Measurements from ENCODE around the gene MRAP.
"Not testable (repeated sequence)": the region's sequence is repeated elsewhere in the genome, so short reads cannot be mapped to it uniquely, and the experiment has no call there.

MRAP gene

DNA sequence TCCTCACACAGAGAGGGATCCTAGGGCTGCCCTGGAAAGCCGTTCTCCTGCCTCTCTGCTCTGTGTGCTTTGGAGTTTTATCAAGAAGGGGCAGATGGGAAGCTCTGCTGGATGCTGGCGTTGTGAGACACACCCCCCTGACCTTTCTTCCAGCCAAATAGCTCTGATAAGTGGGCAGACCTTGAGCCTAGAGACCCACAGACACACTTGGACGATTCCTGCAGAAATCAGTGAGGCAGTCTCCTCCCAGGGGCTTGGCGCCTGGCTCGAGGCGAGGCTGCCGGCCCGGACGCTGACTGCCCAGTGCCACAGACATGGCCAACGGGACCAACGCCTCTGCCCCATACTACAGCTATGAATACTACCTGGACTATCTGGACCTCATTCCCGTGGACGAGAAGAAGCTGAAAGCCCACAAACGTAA is at the start of gene MRAP:
MRAP (plus strand) TSS at position 198 of the 424 bp plus-strand sequence; CDS start at position 315, 117 bp downstream.
- Histone ChIP-seq H3K4me1 (ENCODE audit: control insufficient read depth in 2 of 2, insufficient read depth in 2 of 2, low read length in 2 of 2) (no peaks in the 10 kb centered on the region), H3K27me3 (ENCODE audit: control insufficient read depth in 2 of 2, insufficient read depth in 2 of 2, low read length in 2 of 2) (no peaks in the 10 kb centered on the region), H3K9ac (ENCODE audit: low read depth in 1 of 2, low read length in 2 of 2) (no peak within 1 kb of the TSS), H3K27ac (ENCODE audit: low read depth in 2 of 2, low read length in 2 of 2) (peak within 1 kb of the TSS in 1 of 2 donors; percentile 16), H3K4me3 (ENCODE audit: low read length in 2 of 2) (no peak within 1 kb of the TSS), H3K36me3 (ENCODE audit: control insufficient read depth in 2 of 2, insufficient read depth in 2 of 2, low read length in 2 of 2) (no peaks in the 10 kb centered on the region), H3K9me3 (ENCODE audit: control insufficient read depth in 2 of 2, low read length in 2 of 2) (no peaks in the 10 kb centered on the region)

DNA sequence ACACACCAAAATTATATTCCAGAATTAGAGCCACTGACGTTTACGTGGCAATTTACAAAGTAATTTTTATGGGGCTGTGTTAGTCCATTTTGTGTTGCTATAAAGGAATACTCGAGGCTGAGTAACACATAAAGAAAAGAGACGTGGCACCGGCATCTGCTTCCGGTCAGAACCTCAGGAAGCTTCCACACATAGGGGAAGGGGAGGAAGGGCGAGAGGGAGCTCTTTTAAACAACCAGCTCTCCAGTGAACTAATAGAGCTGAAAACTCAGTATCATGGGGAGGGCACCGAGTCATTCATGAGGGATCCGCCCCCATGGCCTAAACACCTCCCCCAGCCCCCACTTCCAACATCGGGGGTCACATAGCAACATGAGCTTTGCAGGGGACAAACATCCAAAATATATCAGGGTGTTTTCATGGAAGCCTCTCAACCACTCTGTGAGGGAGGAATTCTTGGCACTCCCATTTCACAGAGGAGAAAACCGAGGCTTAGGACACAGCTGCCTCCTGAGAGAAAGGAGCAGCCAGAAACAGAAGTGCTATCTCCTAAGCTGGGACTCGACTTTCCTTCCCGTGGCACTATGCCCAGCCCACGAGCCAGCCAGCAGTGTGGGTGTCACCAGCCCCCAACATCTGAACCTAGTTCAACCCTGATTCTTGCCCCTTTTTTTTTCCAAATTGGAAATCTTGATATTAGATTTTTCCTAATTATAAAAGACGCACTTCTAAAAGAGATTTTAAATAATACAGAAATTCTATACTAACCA is 49.0 kb upstream of the MRAP start:
- Histone ChIP-seq H3K27me3 (ENCODE audit: control insufficient read depth in 2 of 2, insufficient read depth in 2 of 2, low read length in 2 of 2) (no peaks in the 10 kb centered on the region), H3K27ac (ENCODE audit: low read depth in 2 of 2, low read length in 2 of 2) (no peak overlapping the region), H3K9ac (ENCODE audit: low read depth in 1 of 2, low read length in 2 of 2) (no peak overlapping the region), H3K4me3 (ENCODE audit: low read length in 2 of 2) (no peak overlapping the region), H3K4me1 (ENCODE audit: control insufficient read depth in 2 of 2, insufficient read depth in 2 of 2, low read length in 2 of 2) (no peaks in the 10 kb centered on the region), H3K36me3 (ENCODE audit: control insufficient read depth in 2 of 2, insufficient read depth in 2 of 2, low read length in 2 of 2) (no peaks in the 10 kb centered on the region), H3K9me3 (ENCODE audit: control insufficient read depth in 2 of 2, low read length in 2 of 2) (no peaks in the 10 kb centered on the region)

DNA sequence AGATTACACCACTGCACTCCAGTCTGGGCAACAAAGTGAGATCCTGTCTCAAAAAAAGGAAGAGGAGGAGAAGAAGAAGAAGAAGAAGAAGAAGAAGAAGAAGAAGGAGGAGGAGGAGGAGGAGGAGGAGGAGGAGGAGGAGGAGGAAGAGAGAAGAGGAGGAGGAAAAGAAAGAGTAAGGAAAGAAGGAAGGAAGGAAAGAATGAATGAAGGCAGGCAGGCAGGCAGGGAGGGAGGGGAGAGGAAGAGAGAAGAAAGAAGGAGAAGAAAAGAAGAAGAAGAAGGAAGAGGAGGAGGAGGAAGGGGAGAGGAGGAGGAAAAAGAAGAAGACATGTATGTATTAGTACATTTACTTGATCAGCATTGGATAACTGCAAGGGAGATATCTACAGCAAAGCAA is 46.5 kb upstream of the MRAP start:
- no peak overlapping the region for H3K27ac ChIP-seq (ENCODE audit: low read depth in 2 of 2, low read length in 2 of 2)
- H3K36me3 ChIP-seq (ENCODE audit: control insufficient read depth in 2 of 2, insufficient read depth in 2 of 2, low read length in 2 of 2), result no peaks in the 10 kb centered on the region
- H3K9ac ChIP-seq (ENCODE audit: low read depth in 1 of 2, low read length in 2 of 2), result no peak overlapping the region
- H3K4me1 ChIP-seq (ENCODE audit: control insufficient read depth in 2 of 2, insufficient read depth in 2 of 2, low read length in 2 of 2), result no peaks in the 10 kb centered on the region
- no peaks in the 10 kb centered on the region for H3K9me3 ChIP-seq (ENCODE audit: control insufficient read depth in 2 of 2, low read length in 2 of 2)
- no peaks in the 10 kb centered on the region for H3K27me3 ChIP-seq (ENCODE audit: control insufficient read depth in 2 of 2, insufficient read depth in 2 of 2, low read length in 2 of 2)
- H3K4me3 ChIP-seq (ENCODE audit: low read length in 2 of 2), result no peak overlapping the region

DNA sequence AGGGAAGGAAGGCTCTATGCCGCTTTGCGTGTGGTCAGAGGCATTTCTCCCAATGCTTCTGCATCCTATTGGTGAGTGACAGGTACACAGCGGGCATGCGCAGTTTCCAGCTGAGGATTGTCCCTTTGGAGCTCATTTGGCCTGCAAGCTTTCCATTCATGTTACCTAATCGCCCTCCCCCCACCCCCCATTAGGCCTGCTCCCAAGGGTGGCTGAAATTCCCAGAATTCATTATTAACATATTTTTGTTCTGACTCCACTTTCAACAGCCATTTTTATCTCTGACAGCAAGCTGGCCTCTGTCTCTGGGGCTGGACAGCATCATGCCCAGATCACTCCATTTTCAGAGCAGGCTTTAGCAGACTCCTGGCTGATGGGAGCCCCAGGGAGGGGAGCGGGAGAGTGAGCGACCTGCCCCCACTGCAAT is 45.4 kb upstream of the MRAP start:
- Histone ChIP-seq H3K9me3 (ENCODE audit: control insufficient read depth in 2 of 2, low read length in 2 of 2) (no peaks in the 10 kb centered on the region), H3K36me3 (ENCODE audit: control insufficient read depth in 2 of 2, insufficient read depth in 2 of 2, low read length in 2 of 2) (no peaks in the 10 kb centered on the region), H3K4me1 (ENCODE audit: control insufficient read depth in 2 of 2, insufficient read depth in 2 of 2, low read length in 2 of 2) (no peaks in the 10 kb centered on the region), H3K4me3 (ENCODE audit: low read length in 2 of 2) (no peak overlapping the region), H3K27me3 (ENCODE audit: control insufficient read depth in 2 of 2, insufficient read depth in 2 of 2, low read length in 2 of 2) (no peaks in the 10 kb centered on the region), H3K27ac (ENCODE audit: low read depth in 2 of 2, low read length in 2 of 2) (no peak overlapping the region), H3K9ac (ENCODE audit: low read depth in 1 of 2, low read length in 2 of 2) (no peak overlapping the region)

DNA sequence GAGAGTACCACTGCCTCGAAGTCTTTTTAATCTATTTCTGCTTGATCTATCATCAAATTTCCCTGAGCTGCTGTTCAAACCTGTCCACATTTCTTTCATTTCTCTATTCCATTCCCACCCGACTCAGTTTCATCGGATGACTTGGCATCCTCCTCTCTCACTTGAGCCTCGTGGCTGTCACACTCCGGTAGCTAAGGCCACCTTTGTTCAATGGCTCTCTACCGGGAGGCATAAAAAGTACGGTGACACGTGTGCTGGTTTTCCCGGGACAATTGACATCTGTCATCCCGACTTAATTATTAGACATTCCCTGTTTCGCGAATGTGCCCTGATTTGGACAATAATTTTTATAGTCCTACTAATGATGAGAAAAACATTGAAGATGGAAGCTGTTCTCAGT is 42.4 kb upstream of the MRAP start:
- no peak overlapping the region for H3K9ac ChIP-seq (ENCODE audit: low read depth in 1 of 2, low read length in 2 of 2)
- no peak overlapping the region for H3K27ac ChIP-seq (ENCODE audit: low read depth in 2 of 2, low read length in 2 of 2)
- H3K27me3 ChIP-seq (ENCODE audit: control insufficient read depth in 2 of 2, insufficient read depth in 2 of 2, low read length in 2 of 2), result no peaks in the 10 kb centered on the region
- no peak overlapping the region for H3K4me3 ChIP-seq (ENCODE audit: low read length in 2 of 2)
- H3K36me3 ChIP-seq (ENCODE audit: control insufficient read depth in 2 of 2, insufficient read depth in 2 of 2, low read length in 2 of 2), result no peaks in the 10 kb centered on the region
- H3K9me3 ChIP-seq (ENCODE audit: control insufficient read depth in 2 of 2, low read length in 2 of 2), result no peaks in the 10 kb centered on the region
- H3K4me1 ChIP-seq (ENCODE audit: control insufficient read depth in 2 of 2, insufficient read depth in 2 of 2, low read length in 2 of 2), result no peaks in the 10 kb centered on the region

DNA sequence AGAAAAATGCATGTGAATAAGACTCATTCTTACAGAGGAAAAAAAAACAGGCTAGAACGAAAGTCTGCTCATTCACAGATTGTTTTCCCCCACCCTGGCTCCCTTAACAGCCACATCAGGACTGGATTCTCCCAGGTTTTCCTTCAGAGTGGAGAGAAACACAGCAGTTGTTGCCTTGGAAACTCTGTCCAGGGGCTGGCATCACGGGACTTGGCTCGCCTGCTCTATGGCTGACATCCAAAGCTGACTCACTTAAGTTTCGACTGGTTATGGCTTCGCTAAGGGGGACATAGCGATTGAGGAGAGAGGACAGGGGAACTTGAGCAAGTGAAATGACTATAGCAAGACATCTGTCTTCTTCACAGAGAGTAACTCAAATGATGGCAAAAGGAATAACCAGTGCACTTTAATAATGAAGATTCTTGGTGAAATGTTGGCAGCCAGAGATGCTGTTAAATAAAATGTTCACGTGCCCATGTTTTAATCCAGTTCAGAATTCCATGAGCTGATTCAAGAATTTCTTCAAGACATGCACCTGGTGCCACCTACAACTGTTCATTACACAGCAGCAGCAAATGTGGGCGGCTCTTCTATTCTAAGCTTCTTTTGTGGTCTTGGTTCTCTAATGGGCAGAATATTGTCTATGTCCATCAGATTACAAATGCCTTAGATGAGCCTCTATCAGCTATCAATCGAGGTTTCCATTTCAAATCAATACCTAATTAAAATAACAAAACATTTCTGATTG is 41.6 kb upstream of the MRAP start:
- no peak overlapping the region for H3K9ac ChIP-seq (ENCODE audit: low read depth in 1 of 2, low read length in 2 of 2)
- H3K4me1 ChIP-seq (ENCODE audit: control insufficient read depth in 2 of 2, insufficient read depth in 2 of 2, low read length in 2 of 2), result no peaks in the 10 kb centered on the region

DNA sequence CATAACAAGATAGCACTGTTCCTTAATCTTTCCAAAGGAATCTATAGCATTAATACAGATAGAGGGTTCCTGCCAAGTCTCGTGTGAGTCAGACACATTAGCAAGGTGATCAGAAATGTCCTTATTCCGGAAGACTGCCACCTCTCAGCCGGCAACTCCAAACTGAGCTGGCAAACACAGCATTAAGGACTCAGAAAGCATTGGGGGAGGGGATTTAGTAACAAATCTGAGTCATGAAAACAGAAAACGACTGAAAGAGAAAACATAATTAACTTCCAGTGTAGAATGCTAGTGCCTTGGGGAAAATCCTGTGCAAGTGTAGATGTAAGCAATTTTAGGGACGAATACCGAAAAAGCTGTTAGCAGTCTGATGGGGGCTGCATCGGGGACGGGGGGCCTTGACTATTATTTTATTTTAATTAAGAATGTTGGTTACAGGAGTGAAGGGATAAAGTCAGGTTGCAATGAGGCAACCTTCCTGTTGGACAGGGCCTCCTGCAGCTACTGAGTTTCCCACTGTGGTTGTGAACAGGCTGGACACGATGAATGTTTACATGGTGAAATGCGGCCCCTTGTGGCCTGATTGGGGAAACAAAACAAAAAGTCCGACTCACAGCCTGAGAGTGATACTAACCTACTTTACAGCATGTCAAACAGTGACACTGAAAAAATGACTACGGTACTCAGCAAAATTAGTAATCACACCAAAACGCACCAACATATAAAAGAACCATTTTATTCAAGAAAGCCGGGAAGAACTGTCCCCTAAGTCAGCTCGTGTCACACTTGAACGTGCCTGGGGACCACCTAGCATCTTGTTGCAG is 40.5 kb upstream of the MRAP start:
- Histone ChIP-seq H3K36me3 (ENCODE audit: control insufficient read depth in 2 of 2, insufficient read depth in 2 of 2, low read length in 2 of 2) (no peaks in the 10 kb centered on the region), H3K27me3 (ENCODE audit: control insufficient read depth in 2 of 2, insufficient read depth in 2 of 2, low read length in 2 of 2) (no peaks in the 10 kb centered on the region), H3K27ac (ENCODE audit: low read depth in 2 of 2, low read length in 2 of 2) (no peak overlapping the region), H3K9ac (ENCODE audit: low read depth in 1 of 2, low read length in 2 of 2) (no peak overlapping the region), H3K4me3 (ENCODE audit: low read length in 2 of 2) (no peak overlapping the region), H3K9me3 (ENCODE audit: control insufficient read depth in 2 of 2, low read length in 2 of 2) (no peaks in the 10 kb centered on the region), H3K4me1 (ENCODE audit: control insufficient read depth in 2 of 2, insufficient read depth in 2 of 2, low read length in 2 of 2) (no peaks in the 10 kb centered on the region)

More for the DNA sequence above, 41.6 kb upstream of the MRAP start:
- no peak overlapping the region for H3K27ac ChIP-seq (ENCODE audit: low read depth in 2 of 2, low read length in 2 of 2)
- no peaks in the 10 kb centered on the region for H3K27me3 ChIP-seq (ENCODE audit: control insufficient read depth in 2 of 2, insufficient read depth in 2 of 2, low read length in 2 of 2)
- no peaks in the 10 kb centered on the region for H3K36me3 ChIP-seq (ENCODE audit: control insufficient read depth in 2 of 2, insufficient read depth in 2 of 2, low read length in 2 of 2)
- H3K9me3 ChIP-seq (ENCODE audit: control insufficient read depth in 2 of 2, low read length in 2 of 2), result no peaks in the 10 kb centered on the region
- H3K4me3 ChIP-seq (ENCODE audit: low read length in 2 of 2), result no peak overlapping the region

DNA sequence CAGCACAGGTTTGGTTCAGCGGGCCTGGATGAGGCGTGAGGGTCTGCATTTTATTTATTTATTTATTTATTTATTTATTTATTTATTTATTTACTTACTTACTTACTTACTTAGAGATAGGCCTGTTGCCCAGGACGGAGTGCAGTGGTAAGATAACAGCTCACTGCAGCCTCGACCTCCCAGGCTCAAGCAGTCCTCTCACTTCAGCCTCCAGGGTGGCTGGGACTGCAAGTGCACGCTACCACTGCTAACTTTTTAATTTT is 39.9 kb upstream of the MRAP start:
- not testable (repeated sequence) for H3K27me3 ChIP-seq (ENCODE audit: control insufficient read depth in 2 of 2, insufficient read depth in 2 of 2, low read length in 2 of 2); H3K27ac ChIP-seq (ENCODE audit: low read depth in 2 of 2, low read length in 2 of 2); H3K9ac ChIP-seq (ENCODE audit: low read depth in 1 of 2, low read length in 2 of 2); H3K4me3 ChIP-seq (ENCODE audit: low read length in 2 of 2); H3K36me3 ChIP-seq (ENCODE audit: control insufficient read depth in 2 of 2, insufficient read depth in 2 of 2, low read length in 2 of 2); H3K9me3 ChIP-seq (ENCODE audit: control insufficient read depth in 2 of 2, low read length in 2 of 2); H3K4me1 ChIP-seq (ENCODE audit: control insufficient read depth in 2 of 2, insufficient read depth in 2 of 2, low read length in 2 of 2)

DNA sequence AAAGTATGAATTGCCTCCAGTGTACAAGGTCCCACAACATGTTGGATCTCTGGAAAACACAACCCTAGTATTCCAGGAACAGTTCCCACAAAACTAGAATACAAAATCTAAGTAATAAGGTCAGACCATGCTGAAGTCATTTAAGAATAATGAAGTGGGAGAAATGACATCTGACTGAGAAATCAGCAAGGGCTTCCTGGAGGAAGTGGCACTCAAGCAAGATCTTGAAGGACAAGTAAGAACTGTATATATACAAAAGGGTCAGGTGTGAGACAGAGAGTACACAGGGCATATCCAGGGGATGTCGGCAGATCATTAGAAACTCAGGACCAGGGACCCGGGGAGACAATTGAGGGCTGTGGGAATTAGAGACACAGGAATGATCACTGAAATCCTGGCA is 38.5 kb upstream of the MRAP start:
- H3K9ac ChIP-seq (ENCODE audit: low read depth in 1 of 2, low read length in 2 of 2), result no peak overlapping the region
- no peaks in the 10 kb centered on the region for H3K4me1 ChIP-seq (ENCODE audit: control insufficient read depth in 2 of 2, insufficient read depth in 2 of 2, low read length in 2 of 2)
- no peak overlapping the region for H3K27ac ChIP-seq (ENCODE audit: low read depth in 2 of 2, low read length in 2 of 2)
- H3K36me3 ChIP-seq (ENCODE audit: control insufficient read depth in 2 of 2, insufficient read depth in 2 of 2, low read length in 2 of 2), result no peaks in the 10 kb centered on the region
- no peaks in the 10 kb centered on the region for H3K27me3 ChIP-seq (ENCODE audit: control insufficient read depth in 2 of 2, insufficient read depth in 2 of 2, low read length in 2 of 2)
- H3K9me3 ChIP-seq (ENCODE audit: control insufficient read depth in 2 of 2, low read length in 2 of 2), result no peaks in the 10 kb centered on the region
- no peak overlapping the region for H3K4me3 ChIP-seq (ENCODE audit: low read length in 2 of 2)

DNA sequence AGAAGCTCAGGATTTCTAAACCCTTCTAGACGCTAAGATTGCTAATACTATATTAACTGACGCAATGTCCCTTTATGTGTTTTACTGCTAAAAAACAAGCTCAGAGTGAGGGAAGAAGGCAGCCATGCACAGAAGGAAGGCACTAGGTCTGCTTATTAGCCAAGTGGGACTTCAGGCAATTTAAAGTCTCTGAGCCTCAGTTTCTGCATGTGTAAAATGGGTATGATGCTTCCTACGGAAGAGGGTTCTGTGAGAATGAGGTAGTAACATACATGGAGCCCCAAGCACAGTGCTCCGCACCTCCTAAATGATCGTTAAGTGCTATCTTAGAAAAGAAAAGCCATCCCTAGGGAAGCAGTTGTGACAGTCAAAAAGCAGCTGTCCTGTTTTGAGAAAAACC is 36.7 kb upstream of the MRAP start:
- H3K27ac ChIP-seq (ENCODE audit: low read depth in 2 of 2, low read length in 2 of 2), result no peak overlapping the region

More for the DNA sequence above, 36.7 kb upstream of the MRAP start:
- H3K36me3 ChIP-seq (ENCODE audit: control insufficient read depth in 2 of 2, insufficient read depth in 2 of 2, low read length in 2 of 2), result peaks cover 0 to 2% of the 10 kb centered on the region in 2 donors
- H3K9me3 ChIP-seq (ENCODE audit: control insufficient read depth in 2 of 2, low read length in 2 of 2), result no peaks in the 10 kb centered on the region
- no peak overlapping the region for H3K4me3 ChIP-seq (ENCODE audit: low read length in 2 of 2)
- H3K27me3 ChIP-seq (ENCODE audit: control insufficient read depth in 2 of 2, insufficient read depth in 2 of 2, low read length in 2 of 2), result no peaks in the 10 kb centered on the region
- no peak overlapping the region for H3K9ac ChIP-seq (ENCODE audit: low read depth in 1 of 2, low read length in 2 of 2)
- no peaks in the 10 kb centered on the region for H3K4me1 ChIP-seq (ENCODE audit: control insufficient read depth in 2 of 2, insufficient read depth in 2 of 2, low read length in 2 of 2)

Data from mucosa of rectum (tissue), 2 donors.